ENCODE measurements around the gene ARID5B.

Gene ARID5B

GRCh38 chr10:62077330-62078015, 176.0 kb downstream of the ARID5B start:
- DNase-seq (ENCODE audit: low read depth): no peak

GRCh38 chr10:62079885-62080559, 178.5 kb downstream of the ARID5B start:
- no peak for DNase-seq (ENCODE audit: low read depth)

GRCh38 chr10:62080905-62081304, 179.4 kb downstream of the ARID5B start:
- DNase-seq (ENCODE audit: low read depth): no peak

GRCh38 chr10:62081341-62082270, 180.1 kb downstream of the ARID5B start:
- DNase-seq (ENCODE audit: low read depth): no peak

- no peak for DNase-seq (ENCODE audit: low read depth)
Observed at GRCh38 chr10:62082271-62082656, 180.8 kb downstream of the ARID5B start.

- peak; percentile 15 for DNase-seq (ENCODE audit: low read depth)
Observed at GRCh38 chr10:62082729-62083411, 181.4 kb downstream of the ARID5B start.

- DNase-seq (ENCODE audit: low read depth): no peak
Observed at GRCh38 chr10:62083412-62084267, 182.1 kb downstream of the ARID5B start.

- no peak for DNase-seq (ENCODE audit: low read depth)
Observed at GRCh38 chr10:62084451-62084850, 183.0 kb downstream of the ARID5B start.

GRCh38 chr10:62085404-62085803, 183.9 kb downstream of the ARID5B start:
- DNase-seq (ENCODE audit: low read depth): no peak

- DNase-seq (ENCODE audit: low read depth): no peak
Observed at GRCh38 chr10:62085821-62086220, 184.3 kb downstream of the ARID5B start.

- DNase-seq (ENCODE audit: low read depth): no peak
Observed at GRCh38 chr10:62087329-62087728, 185.8 kb downstream of the ARID5B start.

GRCh38 chr10:62088786-62089185, 187.3 kb downstream of the ARID5B start:
- no peak for DNase-seq (ENCODE audit: low read depth)

- no peak for DNase-seq (ENCODE audit: low read depth)
Observed at GRCh38 chr10:62092301-62093030, 191.0 kb downstream of the ARID5B start.

GRCh38 chr10:62093863-62094291, 192.4 kb downstream of the ARID5B start:
- DNase-seq (ENCODE audit: low read depth): no peak

GRCh38 chr10:62095181-62096122, 194.0 kb downstream of the ARID5B start:
- no peak for DNase-seq (ENCODE audit: low read depth)

- DNase-seq (ENCODE audit: low read depth): no peak
Observed at GRCh38 chr10:62096256-62096933, 194.9 kb downstream of the ARID5B start.

GRCh38 chr10:62098278-62099121, 197.0 kb downstream of the ARID5B start:
- no peak for DNase-seq (ENCODE audit: low read depth)

- DNase-seq (ENCODE audit: low read depth): no peak
Observed at GRCh38 chr10:62099299-62099698, 197.8 kb downstream of the ARID5B start.
